Neural progenitor cell (in vitro differentiated cells): ENCODE results near the gene FBXL14. TPM values are rescaled to one million over a fixed set of nuclear protein-coding genes. Genes with fewer than 3 reads are reported as not detected.

Experiments
- DNase-seq: peaks from one replicate; pipeline ENCODE4 v3.0.0-alpha.2; 2016; ENCODE audit warnings: low spot score
- H2AFZ ChIP-seq: fragments of 200-600 bp; sonication (generic); replicated peaks from 2 replicates; pipeline ENCODE4 v1.6.1; 2016; ENCODE audit warnings: antibody characterized with exemption
- H3F3A ChIP-seq: fragments of 200-600 bp; sonication (generic); 2 replicates; pipeline ENCODE4 v1.6.1; 2016; ENCODE audit warnings: antibody characterized with exemption, low read depth
- H3K27ac ChIP-seq: fragments of 200-600 bp; sonication (generic); 2 replicates; pipeline ENCODE4 v1.5.1; 2016; ENCODE audit warnings: mild to moderate bottlenecking
- H3K27me3 ChIP-seq: fragments of 200-600 bp; sonication (generic); 2 replicates; pipeline ENCODE4 v1.6.1; 2016; ENCODE audit warnings: mild to moderate bottlenecking, moderate library complexity
- H3K36me3 ChIP-seq: fragments of 200-600 bp; sonication (generic); 2 replicates; pipeline ENCODE4 v1.5.1; 2016
- H3K4me1 ChIP-seq: fragments of 200-600 bp; sonication (generic); 2 replicates; pipeline ENCODE4 v1.6.1; 2016; ENCODE audit warnings: mixed run types
- H3K4me2 ChIP-seq: fragments of 200-600 bp; sonication (generic); 2 replicates; pipeline ENCODE4 v1.6.1; 2016
- H3K4me3 ChIP-seq: fragments of 200-600 bp; sonication (generic); 2 replicates; pipeline ENCODE4 v1.5.1; 2016
- H3K79me2 ChIP-seq: fragments of 200-600 bp; sonication (generic); 2 replicates; pipeline ENCODE4 v1.6.1; 2016; ENCODE audit warnings: low read depth
- H3K9ac ChIP-seq: fragments of 200-600 bp; sonication (generic); 2 replicates; pipeline ENCODE4 v1.6.1; 2016
- H3K9me3 ChIP-seq: fragments of 200-600 bp; sonication (generic); 2 replicates; pipeline ENCODE4 v1.5.1; 2016; ENCODE audit warnings: low read depth
- H4K20me1 ChIP-seq: fragments of 200-600 bp; sonication (generic); 2 replicates; pipeline ENCODE4 v1.6.1; 2016; ENCODE audit warnings: low read depth
- H3K27ac Mint-ChIP-seq: 3 replicates; pipeline ENCODE4 v1.8.0; 2021; ENCODE audit warnings: mixed read lengths
- H3K27me3 Mint-ChIP-seq: 2 replicates; pipeline ENCODE4 v1.8.0; 2022; ENCODE audit warnings: low read depth, mild to moderate bottlenecking, inconsistent platforms, moderate library complexity, mixed read lengths; ENCODE audit not compliant: insufficient read depth
- H3K36me3 Mint-ChIP-seq: 3 replicates; pipeline ENCODE4 v1.8.0; 2021; ENCODE audit warnings: mixed read lengths
- H3K4me1 Mint-ChIP-seq: 3 replicates; pipeline ENCODE4 v1.8.0; 2021; ENCODE audit warnings: mixed read lengths
- H3K4me3 Mint-ChIP-seq: 3 replicates; pipeline ENCODE4 v1.8.0; 2021; ENCODE audit warnings: mild to moderate bottlenecking, moderate library complexity, mixed read lengths
- H3K9me3 Mint-ChIP-seq: 3 replicates; pipeline ENCODE4 v1.8.0; 2020; ENCODE audit warnings: mixed read lengths
- CTCF ChIP-seq: fragments of 200-600 bp; sonication (generic); IDR thresholded peaks from 2 replicates; pipeline ENCODE4 v1.5.1; 2017; ENCODE audit warnings: antibody characterized with exemption, mild to moderate bottlenecking
- EZH2 ChIP-seq: fragments of 200-600 bp; sonication (generic); IDR thresholded peaks from 2 replicates; pipeline ENCODE4 v1.6.1; 2017; ENCODE audit warnings: antibody characterized with exemption, mild to moderate bottlenecking, moderate library complexity
- EZH2phosphoT487 ChIP-seq: fragments of 200-600 bp; sonication (generic); IDR thresholded peaks from 2 replicates; pipeline ENCODE4 v1.6.1; 2017; ENCODE audit warnings: antibody characterized with exemption
- total RNA-seq: library from RNA; depleted of rRNA; stranded (reverse); fragments of >200 nt; gene quantifications from 2 replicates; pipeline ENCODE4 v1.2.3, GENCODE V29; 2015; ENCODE audit warnings: low replicate concordance

The FBXL14 gene
- total RNA-seq, 1 donor from 2014 or later: 27.3 TPM

- peak overlapping the region; percentile 44 for H3K27ac Mint-ChIP-seq
- Histone ChIP-seq H3K79me2 (peaks cover 93% of the 10 kb centered on the region), H2AFZ (no peak overlapping the region), H3K4me2 (peak overlapping the region; percentile 93), H3K27ac (peak overlapping the region; percentile 94), H3K4me1 (peaks cover 46% of the 10 kb centered on the region), H3K9me3 (no peaks in the 10 kb centered on the region), H3F3A (peaks cover 72% of the 10 kb centered on the region), H3K4me3 (peak overlapping the region; percentile 86), H3K36me3 (no peaks in the 10 kb centered on the region), H3K9ac (no peak overlapping the region), H3K27me3 (no peaks in the 10 kb centered on the region), H4K20me1 (peaks cover 83% of the 10 kb centered on the region)
- TF ChIP-seq EZH2 (no peak), EZH2phosphoT487 (no peak), CTCF (no peak)
- peaks cover 8% of the 10 kb centered on the region for H3K27me3 Mint-ChIP-seq
- no peaks in the 10 kb centered on the region for H3K9me3 Mint-ChIP-seq
- H3K4me1 Mint-ChIP-seq: peaks cover 72% of the 10 kb centered on the region
- DNase-seq: peak; percentile 94
- H3K4me3 Mint-ChIP-seq: peak overlapping the region; percentile 88
- peaks cover 9% of the 10 kb centered on the region for H3K36me3 Mint-ChIP-seq
These were observed 4.0 kb downstream of the FBXL14 start for GRCh38 chr12:1590221-1590979.

GRCh38 chr12:1588575-1588947, 5.8 kb downstream of the FBXL14 start:
- peak overlapping the region; percentile 48 for H3K27ac Mint-ChIP-seq
- TF ChIP-seq EZH2phosphoT487 (no peak), EZH2 (no peak), CTCF (no peak)
- H3K4me1 Mint-ChIP-seq: peaks cover 81% of the 10 kb centered on the region
- Histone ChIP-seq H4K20me1 (peaks cover 93% of the 10 kb centered on the region), H3K36me3 (no peaks in the 10 kb centered on the region), H3K27me3 (no peaks in the 10 kb centered on the region), H2AFZ (no peak overlapping the region), H3K4me2 (peak overlapping the region; percentile 93), H3K27ac (peak overlapping the region; percentile 40), H3K4me1 (peaks cover 57% of the 10 kb centered on the region), H3K9ac (no peak overlapping the region), H3K4me3 (peak overlapping the region; percentile 33), H3K79me2 (peaks cover 98% of the 10 kb centered on the region), H3F3A (peaks cover 76% of the 10 kb centered on the region), H3K9me3 (no peaks in the 10 kb centered on the region)
- DNase-seq: no peak
- H3K4me3 Mint-ChIP-seq: peak overlapping the region; percentile 42
- peaks cover 9% of the 10 kb centered on the region for H3K36me3 Mint-ChIP-seq
- peaks cover 10% of the 10 kb centered on the region for H3K27me3 Mint-ChIP-seq
- H3K9me3 Mint-ChIP-seq: no peaks in the 10 kb centered on the region

- peaks cover 88% of the 10 kb centered on the region for H4K20me1 ChIP-seq
- H3K4me2 ChIP-seq: peak overlapping the region; percentile 93
- H3F3A ChIP-seq: peaks cover 71% of the 10 kb centered on the region
- peak; percentile 84 for DNase-seq
- no peak overlapping the region for H3K9ac ChIP-seq
- no peak for TF ChIP-seq CTCF
- no peak for TF ChIP-seq EZH2
- peak; percentile 53 for TF ChIP-seq EZH2phosphoT487
- peak overlapping the region; percentile 40 for H3K27ac ChIP-seq
- peak overlapping the region; percentile 50 for H3K4me3 Mint-ChIP-seq
- H3K27me3 Mint-ChIP-seq: peaks cover 10% of the 10 kb centered on the region
- peaks cover 61% of the 10 kb centered on the region for H3K4me1 ChIP-seq
- H3K4me1 Mint-ChIP-seq: peaks cover 85% of the 10 kb centered on the region
- H3K9me3 ChIP-seq: no peaks in the 10 kb centered on the region
- no peaks in the 10 kb centered on the region for H3K9me3 Mint-ChIP-seq
- H3K36me3 ChIP-seq: no peaks in the 10 kb centered on the region
- no peaks in the 10 kb centered on the region for H3K27me3 ChIP-seq
- peak overlapping the region; percentile 33 for H3K4me3 ChIP-seq
- H3K36me3 Mint-ChIP-seq: peaks cover 7% of the 10 kb centered on the region
- no peak overlapping the region for H2AFZ ChIP-seq
- peaks cover 97% of the 10 kb centered on the region for H3K79me2 ChIP-seq
- H3K27ac Mint-ChIP-seq: peak overlapping the region; percentile 48
These were observed 6.3 kb downstream of the FBXL14 start for GRCh38 chr12:1587927-1588574.
